AG09309 (cell line): Measurements from ENCODE around the gene SAFB.

Experiments used
- DNase-seq: peaks from one replicate; pipeline ENCODE4 v3.0.0-alpha.2; 2010; ENCODE audit warnings: low read depth
- H3K4me3 ChIP-seq: 2 replicates; pipeline ENCODE4 v1.5.1; 2011; ENCODE audit warnings: mild to moderate bottlenecking, low read depth, low read length, moderate library complexity; ENCODE audit not compliant: control insufficient read depth
- TF ChIP-seq, protein P1 (sequence below): IDR thresholded peaks from 2 replicates; pipeline ENCODE4 v1.5.1; 2011; ENCODE audit warnings: mild to moderate bottlenecking, low read depth, low read length, inconsistent platforms; ENCODE audit not compliant: insufficient read depth, control insufficient read depth; ENCODE audit errors: missing control alignments

Gene SAFB

DNA sequence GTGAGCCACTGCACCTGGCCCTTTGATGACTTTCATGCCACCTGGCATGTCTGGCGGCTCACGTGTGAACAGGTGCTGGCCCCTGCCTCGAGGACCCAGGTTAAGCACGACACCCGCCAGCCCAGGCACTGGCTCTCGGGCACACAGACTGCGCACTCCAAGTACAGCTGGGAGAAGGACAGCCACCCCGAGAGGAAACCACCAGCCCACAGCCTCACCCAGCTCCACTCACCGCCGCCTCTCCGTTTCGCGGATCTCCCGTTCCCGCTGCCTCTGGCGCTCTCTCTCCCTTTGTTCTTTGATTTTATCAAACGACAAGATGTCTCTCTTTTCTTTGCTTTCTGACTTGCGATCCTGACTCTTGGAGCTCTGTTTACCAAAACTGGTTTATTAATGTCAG, 27.8 kb upstream of the SAFB start:
- no peak overlapping the region for H3K4me3 ChIP-seq
- TF ChIP-seq, protein P1, sequence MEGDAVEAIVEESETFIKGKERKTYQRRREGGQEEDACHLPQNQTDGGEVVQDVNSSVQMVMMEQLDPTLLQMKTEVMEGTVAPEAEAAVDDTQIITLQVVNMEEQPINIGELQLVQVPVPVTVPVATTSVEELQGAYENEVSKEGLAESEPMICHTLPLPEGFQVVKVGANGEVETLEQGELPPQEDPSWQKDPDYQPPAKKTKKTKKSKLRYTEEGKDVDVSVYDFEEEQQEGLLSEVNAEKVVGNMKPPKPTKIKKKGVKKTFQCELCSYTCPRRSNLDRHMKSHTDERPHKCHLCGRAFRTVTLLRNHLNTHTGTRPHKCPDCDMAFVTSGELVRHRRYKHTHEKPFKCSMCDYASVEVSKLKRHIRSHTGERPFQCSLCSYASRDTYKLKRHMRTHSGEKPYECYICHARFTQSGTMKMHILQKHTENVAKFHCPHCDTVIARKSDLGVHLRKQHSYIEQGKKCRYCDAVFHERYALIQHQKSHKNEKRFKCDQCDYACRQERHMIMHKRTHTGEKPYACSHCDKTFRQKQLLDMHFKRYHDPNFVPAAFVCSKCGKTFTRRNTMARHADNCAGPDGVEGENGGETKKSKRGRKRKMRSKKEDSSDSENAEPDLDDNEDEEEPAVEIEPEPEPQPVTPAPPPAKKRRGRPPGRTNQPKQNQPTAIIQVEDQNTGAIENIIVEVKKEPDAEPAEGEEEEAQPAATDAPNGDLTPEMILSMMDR: no peak
- DNase-seq: no peak

DNA sequence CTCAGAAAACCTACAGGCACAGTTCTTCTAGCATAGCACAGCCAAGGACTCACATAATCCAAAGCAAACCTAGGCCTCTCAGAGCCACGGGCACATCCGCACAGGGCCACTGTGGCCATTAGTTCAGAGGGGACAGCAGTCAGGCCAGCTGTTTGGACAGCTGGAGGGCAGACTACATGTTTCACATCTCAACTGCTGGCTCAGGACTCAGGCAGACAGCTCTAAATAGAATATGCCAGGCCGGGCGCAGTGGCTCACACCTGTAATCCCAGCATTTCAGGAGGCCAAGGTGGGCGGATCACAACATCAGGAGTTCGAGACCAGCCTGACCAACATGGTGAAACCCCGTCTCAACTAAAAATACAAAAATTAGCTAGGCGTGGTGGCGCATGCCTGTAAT, 27.1 kb upstream of the SAFB start:
- TF ChIP-seq, protein P1: no peak
- H3K4me3 ChIP-seq: no peak overlapping the region
- DNase-seq: no peak

DNA sequence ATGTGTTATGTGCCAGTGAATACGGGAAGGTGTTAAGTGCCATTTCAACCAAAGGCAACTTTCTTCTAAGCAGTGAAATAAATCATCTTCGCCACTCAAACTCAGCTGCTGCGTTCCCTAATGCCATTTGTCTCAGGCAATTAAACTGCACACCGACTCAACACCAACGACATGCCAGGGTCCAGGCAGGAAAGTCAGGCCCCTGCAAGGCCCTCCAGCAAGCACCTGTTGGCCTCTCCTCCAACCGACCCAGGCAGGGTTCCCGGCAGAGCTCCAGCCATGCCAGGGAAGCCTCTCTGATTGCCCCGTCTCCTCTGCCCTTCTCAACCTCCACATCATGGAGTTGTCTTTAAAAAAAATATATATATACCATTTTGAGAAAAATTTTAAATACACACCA, 22.1 kb upstream of the SAFB start:
- no peak for DNase-seq
- no peak overlapping the region for H3K4me3 ChIP-seq
- TF ChIP-seq, protein P1: no peak

DNA sequence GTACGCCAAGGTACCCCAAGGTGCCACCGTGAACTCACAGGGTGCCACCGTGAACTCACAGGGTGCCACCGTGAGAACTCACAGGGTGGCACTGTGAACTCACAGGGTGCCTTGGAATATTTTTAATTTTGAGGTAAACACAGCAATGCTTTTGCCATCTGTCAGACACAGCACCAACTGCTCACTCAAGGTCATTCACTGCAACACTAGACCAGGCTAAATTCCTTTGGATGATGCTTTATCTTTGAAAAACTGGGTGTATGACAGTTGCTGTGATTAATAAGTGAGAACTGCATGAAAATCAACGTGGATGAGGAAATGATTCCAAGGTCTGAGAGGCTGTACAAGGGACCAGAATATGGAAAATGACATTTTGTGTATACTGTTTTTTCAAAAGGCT, 19.3 kb upstream of the SAFB start:
- TF ChIP-seq, protein P1: no peak
- DNase-seq: no peak
- no peak overlapping the region for H3K4me3 ChIP-seq

DNA sequence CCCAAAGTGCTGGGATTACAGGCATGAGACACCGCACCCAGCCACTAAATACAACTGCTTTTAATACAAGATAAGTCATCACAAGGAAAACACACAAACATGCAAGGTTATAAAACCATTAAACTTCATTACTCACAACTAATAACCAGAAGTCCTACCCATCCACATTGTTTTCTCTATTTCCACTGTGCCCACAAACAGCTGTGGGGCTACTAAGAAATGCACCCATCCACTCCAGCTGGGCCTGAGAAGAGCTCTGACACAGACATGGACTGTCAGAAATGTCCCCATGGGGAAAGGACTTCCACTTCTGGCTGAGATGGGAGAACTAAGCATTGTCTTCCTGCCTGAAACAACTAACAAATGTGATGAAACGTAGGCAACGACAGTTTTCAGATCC, 17.5 kb upstream of the SAFB start:
- DNase-seq: no peak
- H3K4me3 ChIP-seq: no peak overlapping the region
- TF ChIP-seq, protein P1: no peak

DNA sequence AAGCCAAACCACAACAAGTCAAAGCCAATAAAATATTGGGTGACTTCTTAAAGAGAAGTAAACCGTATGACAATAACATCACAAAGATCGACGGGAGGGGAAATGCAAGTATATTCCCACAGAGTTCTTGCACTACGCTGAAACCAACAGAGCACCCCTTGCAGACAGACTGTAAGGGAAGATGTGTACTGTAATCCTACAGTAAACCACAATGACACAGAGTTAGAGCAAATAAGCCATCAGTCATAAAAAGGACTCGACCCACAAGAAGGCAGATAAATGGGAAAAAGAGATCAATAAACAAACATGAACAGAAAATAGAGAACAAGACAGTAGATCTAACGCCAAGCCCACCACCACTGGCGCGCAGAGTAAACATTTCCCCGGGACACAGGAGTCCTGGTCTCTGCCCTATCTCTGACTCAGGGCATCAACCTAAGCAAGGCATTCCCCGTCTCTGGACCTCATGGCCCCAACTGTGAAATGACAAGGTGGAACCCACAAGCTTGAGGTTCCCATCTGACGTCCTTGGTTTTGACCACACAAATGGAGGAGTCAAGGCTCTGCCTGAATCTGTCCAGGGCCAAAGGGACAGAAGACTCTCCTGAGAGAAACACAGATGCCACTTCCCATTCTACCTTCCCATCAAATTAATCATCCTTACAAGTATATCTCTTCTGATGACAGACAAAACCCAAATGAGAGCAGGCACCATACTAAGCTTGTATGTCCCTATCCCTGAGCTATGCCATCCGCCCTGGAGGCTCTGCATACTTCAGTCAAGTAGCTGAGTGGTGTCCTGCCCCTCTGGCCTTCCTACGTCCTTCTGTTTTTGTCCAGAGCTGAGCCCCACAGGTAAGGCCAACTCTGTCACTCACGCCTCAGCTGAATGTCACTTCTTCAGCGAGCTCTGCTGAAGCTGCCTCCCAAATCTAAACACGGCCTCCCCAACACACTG, 15.3 kb upstream of the SAFB start:
- TF ChIP-seq, protein P1: no peak
- DNase-seq: no peak
- H3K4me3 ChIP-seq: no peak overlapping the region
